IMR-90 (cell line): ENCODE measurements around the gene PYDC2. TPM values are rescaled to one million over a fixed set of nuclear protein-coding genes. Genes with fewer than 3 reads are reported as not detected.

Source experiments
- ATAC-seq: fragments of 200-7000 bp; cut with Tn5 transposase; 2 replicates; pipeline ENCODE4 v1.9.1; 2020; ENCODE audit warnings: low read depth, mild to moderate bottlenecking, moderate library complexity
- BruUV-seq: library from RNA; stranded (reverse); fragments of 400-500 nt; replicated peaks from 2 replicates; lab custom pipeline; 2021; lab: Mats Ljungman, UMichigan
- CTCF ChIA-PET: fragments of 300-600 bp; formaldehyde crosslinking; extraction: SDS; loops from one replicate; lab custom pipeline; 2021; ENCODE audit warnings: antibody characterized with exemption; lab: Yijun Ruan, JAX
- POLR2A ChIA-PET: fragments of 300-600 bp; sonication (Branson Sonifier 250); formaldehyde crosslinking; loops from one replicate; lab custom pipeline; 2022; ENCODE audit warnings: antibody characterized with exemption; ENCODE audit not compliant: unreplicated experiment; lab: Charles Lee
- DNase-seq: peaks from one replicate; pipeline ENCODE4 v3.0.0; 2013
- H2AFZ ChIP-seq: replicated peaks from 2 replicates; pipeline ENCODE3; 2013; ENCODE audit warnings: low read length, mild to moderate bottlenecking; ENCODE audit not compliant: poor library complexity
- H2AK5ac ChIP-seq: 2 replicates; pipeline ENCODE4 v1.6.1; 2013; ENCODE audit warnings: low read depth, low read length, inconsistent platforms
- H2AK9ac ChIP-seq: replicated peaks from 2 replicates; pipeline ENCODE3; 2013; ENCODE audit warnings: mild to moderate bottlenecking, low read depth, low read length, moderate library complexity; ENCODE audit not compliant: poor library complexity
- H2BK120ac ChIP-seq: 2 replicates; pipeline ENCODE4 v1.6.1; 2013; ENCODE audit warnings: low read depth, low read length, inconsistent platforms
- H2BK15ac ChIP-seq: 3 replicates; pipeline ENCODE4 v1.6.1; 2013; ENCODE audit warnings: low read depth, low read length, inconsistent platforms
- H2BK20ac ChIP-seq: 2 replicates; pipeline ENCODE4 v1.6.1; 2013; ENCODE audit warnings: low read depth, mild to moderate bottlenecking, inconsistent platforms, low read length, moderate library complexity
- H2BK5ac ChIP-seq: 2 replicates; pipeline ENCODE4 v1.6.1; 2013; ENCODE audit warnings: mild to moderate bottlenecking, low read depth, low read length, inconsistent platforms; ENCODE audit not compliant: poor library complexity, severe bottlenecking
- H3K14ac ChIP-seq: replicated peaks from 2 replicates; pipeline ENCODE4 v1.6.1; 2013; ENCODE audit warnings: low read depth, low read length, inconsistent platforms
- H3K18ac ChIP-seq: 2 replicates; pipeline ENCODE4 v1.6.1; 2013; ENCODE audit warnings: low read depth, low read length, control low read depth
- H3K23ac ChIP-seq: 2 replicates; pipeline ENCODE4 v1.6.1; 2013; ENCODE audit warnings: low read depth, low read length, inconsistent platforms
- H3K27ac ChIP-seq: 2 replicates; pipeline ENCODE4 v1.5.1; 2013; ENCODE audit warnings: mild to moderate bottlenecking, control low read depth, low read length; ENCODE audit not compliant: insufficient read depth
- H3K27me3 ChIP-seq: 2 replicates; pipeline ENCODE4 v1.6.1; 2013; ENCODE audit warnings: low read length; ENCODE audit not compliant: control insufficient read depth, insufficient read depth
- H3K36me3 ChIP-seq: 2 replicates; pipeline ENCODE4 v1.6.1; 2013; ENCODE audit warnings: low read length, mixed read lengths; ENCODE audit not compliant: control insufficient read depth, insufficient read depth
- H3K4ac ChIP-seq: 2 replicates; pipeline ENCODE4 v1.6.1; 2013; ENCODE audit warnings: low read depth, low read length, inconsistent platforms
- H3K4me1 ChIP-seq: 2 replicates; pipeline ENCODE4 v1.6.1; 2013; ENCODE audit warnings: low read length, mixed read lengths; ENCODE audit not compliant: control insufficient read depth, insufficient read depth
- H3K4me2 ChIP-seq: 2 replicates; pipeline ENCODE4 v1.6.1; 2013; ENCODE audit warnings: low read depth, mild to moderate bottlenecking, control low read depth, low read length, moderate library complexity
- H3K4me3 ChIP-seq: 2 replicates; pipeline ENCODE4 v1.5.1; 2013; ENCODE audit warnings: low read depth, mild to moderate bottlenecking, control low read depth, low read length, moderate library complexity; ENCODE audit not compliant: insufficient read depth
- H3K56ac ChIP-seq: 2 replicates; pipeline ENCODE4 v1.6.1; 2013; ENCODE audit warnings: low read length, inconsistent platforms; ENCODE audit not compliant: insufficient read depth; ENCODE audit errors: extremely low read depth
- H3K79me1 ChIP-seq, 2 experiments: 2 replicates each; pipeline ENCODE4 v1.6.1; 2013; ENCODE audit warnings: low read length in 2 of 2, inconsistent platforms in 1 of 2, low read depth in 1 of 2
- H3K9ac ChIP-seq: 2 replicates; pipeline ENCODE4 v1.6.1; 2013; ENCODE audit warnings: low read depth, low read length, control low read depth
- H3K9me1 ChIP-seq: 2 replicates; pipeline ENCODE4 v1.6.1; 2013; ENCODE audit warnings: low read length, inconsistent platforms; ENCODE audit not compliant: insufficient read depth
- H3K9me3 ChIP-seq: 2 replicates; pipeline ENCODE4 v1.6.1; 2013; ENCODE audit warnings: low read length; ENCODE audit not compliant: control insufficient read depth, insufficient read depth
- H4K20me1 ChIP-seq: 2 replicates; pipeline ENCODE4 v1.6.1; 2013; ENCODE audit warnings: low read length, inconsistent platforms; ENCODE audit not compliant: insufficient read depth
- H4K5ac ChIP-seq: 2 replicates; pipeline ENCODE4 v1.6.1; 2013; ENCODE audit warnings: mild to moderate bottlenecking, low read depth, low read length, control low read depth
- H4K8ac ChIP-seq, 2 experiments: 2 replicates each; pipeline ENCODE4 v1.6.1; 2013; ENCODE audit warnings: low read depth in 2 of 2, low read length in 2 of 2, control low read depth in 1 of 2, inconsistent platforms in 1 of 2
- H4K91ac ChIP-seq: 2 replicates; pipeline ENCODE4 v1.6.1; 2013; ENCODE audit warnings: low read depth, low read length, inconsistent platforms; ENCODE audit not compliant: insufficient read depth
- BHLHE40 ChIP-seq: fragments of 150-350 bp; IDR thresholded peaks from 2 replicates; pipeline ENCODE4 v1.6.1; 2016; ENCODE audit warnings: mild to moderate bottlenecking, low read depth, low read length
- CEBPB ChIP-seq: IDR thresholded peaks from 2 replicates; pipeline ENCODE4 v1.6.1; 2012; ENCODE audit warnings: low read depth, low read length, improper control_type of control experiment
- CHD1 ChIP-seq: IDR thresholded peaks from 2 replicates; pipeline ENCODE4 v1.6.1; 2012; ENCODE audit warnings: low read depth, low read length, improper control_type of control experiment
- CTCF ChIP-seq: conservative IDR thresholded peaks from 2 replicates; pipeline ENCODE4 v1.5.1; 2012; ENCODE audit warnings: mild to moderate bottlenecking, low read depth, low read length, improper control_type of control experiment
- ELK1 ChIP-seq: fragments of 150-350 bp; IDR thresholded peaks from 2 replicates; pipeline ENCODE4 v1.6.1; 2016; ENCODE audit warnings: low read depth, mild to moderate bottlenecking, low read length, moderate library complexity, borderline replicate concordance
- FOS ChIP-seq: fragments of 150-350 bp; IDR thresholded peaks from 2 replicates; pipeline ENCODE4 v1.6.1; 2016; ENCODE audit warnings: low read depth, low read length
- MAFK ChIP-seq: IDR thresholded peaks from 2 replicates; pipeline ENCODE4 v1.6.1; 2012; ENCODE audit warnings: low read depth, low read length, improper control_type of control experiment
- MAZ ChIP-seq: IDR thresholded peaks from 2 replicates; pipeline ENCODE4 v1.6.1; 2012; ENCODE audit warnings: low read depth, mild to moderate bottlenecking, low read length, improper control_type of control experiment, moderate library complexity, borderline replicate concordance
- MXI1 ChIP-seq: IDR thresholded peaks from 2 replicates; pipeline ENCODE4 v1.6.1; 2012; ENCODE audit warnings: low read depth, mild to moderate bottlenecking, low read length, moderate library complexity, borderline replicate concordance
- NFE2L2 ChIP-seq: fragments of 150-350 bp; IDR thresholded peaks from 2 replicates; pipeline ENCODE4 v1.6.1; 2016; ENCODE audit warnings: low read depth, mild to moderate bottlenecking, low read length
- POLR2A ChIP-seq: IDR thresholded peaks from 2 replicates; pipeline ENCODE4 v1.6.1; 2012; ENCODE audit warnings: mild to moderate bottlenecking, low read depth, low read length
- RAD21 ChIP-seq: IDR thresholded peaks from 2 replicates; pipeline ENCODE4 v1.6.1; 2012; ENCODE audit warnings: low read length, improper control_type of control experiment
- RCOR1 ChIP-seq: IDR thresholded peaks from 2 replicates; pipeline ENCODE4 v1.6.1; 2012; ENCODE audit warnings: mild to moderate bottlenecking, low read length, improper control_type of control experiment; ENCODE audit not compliant: insufficient replicate concordance
- RFX5 ChIP-seq: IDR thresholded peaks from 2 replicates; pipeline ENCODE4 v1.8.0; 2012; ENCODE audit warnings: low read depth, mild to moderate bottlenecking, low read length, moderate library complexity
- SMC3 ChIP-seq: fragments of 150-350 bp; IDR thresholded peaks from 2 replicates; pipeline ENCODE4 v1.6.1; 2016; ENCODE audit warnings: low read depth, mild to moderate bottlenecking, antibody characterized with exemption, low read length, moderate library complexity
- USF2 ChIP-seq: fragments of 150-350 bp; IDR thresholded peaks from 2 replicates; pipeline ENCODE4 v1.6.1; 2017; ENCODE audit warnings: mild to moderate bottlenecking, antibody characterized with exemption, low read length, low read depth
- WGBS, 2 experiments: methylation state at CpG; one replicate each; pipeline versions ENCODE4 v1.1.5 to v1.1.7; 2013; ENCODE audit warnings: missing lambda C conversion rate in 2 of 2; ENCODE audit not compliant: insufficient read length in 1 of 2; ENCODE audit errors: extremely low coverage in 2 of 2; 5-methylcytosine and 5-hydroxymethylcytosine counted together
- dilution Hi-C: fragments of 300-500 bp; cut with HindIII; formaldehyde crosslinking; loops from one replicate; pipeline ENCODE4 v1.14.3; 2018; ENCODE audit warnings: low sequenced_read_pairs; ENCODE audit not compliant: unreplicated experiment
- in situ Hi-C: fragments of 300-500 bp; cut with MboI; formaldehyde crosslinking; loops from 3 replicates; pipeline ENCODE4 v1.14.3; 2019; ENCODE audit warnings: low sequenced_read_pairs, inconsistent platforms, mixed read lengths
- intact Hi-C: fragments of 100-400 bp; cut with micrococcal nuclease; formaldehyde crosslinking; loops from 2 replicates; pipeline ENCODE4 v1.10.0; 2022
- polyA plus RNA-seq, 3 experiments: library from polyadenylated mRNA; depleted of rRNA; stranded (reverse); fragments of >200 nt; gene quantifications; 2 replicates each; pipeline ENCODE4 v1.2.3, GENCODE V29; 2012; ENCODE audit warnings: low replicate concordance in 1 of 3
- total RNA-seq: library from RNA; depleted of rRNA; stranded (reverse); fragments of >200 nt; gene quantifications from 2 replicates; pipeline ENCODE4 v1.2.3, GENCODE V29; 2012

Gene PYDC2
- total and polyA plus RNA-seq, 2 of the 4 experiments (the other 2 are of a cell fraction): not detected

- Histone ChIP-seq H3K27me3 (no peaks in the 10 kb centered on the region), H3K9me1 (no peaks in the 10 kb centered on the region), H2AFZ (no peak overlapping the region), H3K56ac (no peak overlapping the region), H3K23ac (no peak overlapping the region), H2BK120ac (no peak overlapping the region), H2BK15ac (no peak overlapping the region), H3K36me3 (no peaks in the 10 kb centered on the region), H3K9ac (no peak overlapping the region), H3K4me1 (no peaks in the 10 kb centered on the region), H2AK9ac (no peak overlapping the region), H3K4ac (no peak overlapping the region), H4K20me1 (no peaks in the 10 kb centered on the region), H3K79me1 (no peaks in the 10 kb centered on the region), H3K14ac (no peak overlapping the region), H4K91ac (no peak overlapping the region), H4K5ac (no peak overlapping the region), H3K4me3 (no peak overlapping the region), H2BK5ac (no peak overlapping the region), H3K9me3 (no peaks in the 10 kb centered on the region), H2BK20ac (no peak overlapping the region), H3K4me2 (no peak overlapping the region), H2AK5ac (no peak overlapping the region), H3K27ac (no peak overlapping the region), H3K18ac (no peak overlapping the region), H4K8ac (no peak overlapping the region)
- POLR2A ChIA-PET: no interaction called here
- dilution Hi-C loops: no loop called here
- intact Hi-C loops: no loop called here
- DNase-seq (no peak), ATAC-seq (no peak)
- in situ Hi-C loops: no loop called here
- TF ChIP-seq NFE2L2 (no peak), RCOR1 (no peak), FOS (no peak), CHD1 (no peak), MAZ (no peak), BHLHE40 (no peak), USF2 (no peak), MXI1 (no peak), CTCF (no peak), ELK1 (no peak), POLR2A (no peak), SMC3 (no peak), MAFK (no peak), CEBPB (no peak), RAD21 (no peak), RFX5 (no peak)
- CTCF ChIA-PET: no interaction called here
- BruUV-seq: no TSS peak
- WGBS, 2 experiments: no CpG with 5 or more reads among the region's 2 CpGs
Observed at GRCh38 chr3:191435981-191436380, 25.0 kb upstream of the PYDC2 start.
